Left colon (tissue), 2 donors: ENCODE data around the gene PTPN2. TPM values are rescaled to one million over a fixed set of nuclear protein-coding genes. Genes with fewer than 3 reads are reported as not detected.
"Not testable (repeated sequence)": the region's sequence is repeated elsewhere in the genome, so short reads cannot be mapped to it uniquely, and the experiment has no call there.

Experiments used
- ATAC-seq: fragments of 200-7000 bp; cut with Tn5 transposase; one replicate; pipeline ENCODE4 v1.9.1; 2020; ENCODE audit warnings: mild to moderate bottlenecking, moderate library complexity
- DNase-seq, 2 donors: peaks; one replicate each; pipeline ENCODE4 v3.0.0-alpha.2; 2020
- intact Hi-C, 2 donors: fragments of 100-400 bp; cut with DNase I in 1 of 2; cut with micrococcal nuclease in 1 of 2; formaldehyde crosslinking; loops; one replicate each; pipeline versions ENCODE4 v1.11.2 to v1.14.0; 2022; cut with DNase I, micrococcal nuclease
- total RNA-seq, 2 donors: library from RNA; stranded (reverse); fragmentation: NEBNext Ultra II Directional; extraction: Animal tissue kit (Norgen Biotek cat#: 25700); gene quantifications; one replicate each; pipeline ENCODE4 v1.2.1, GENCODE V29; 2021
- donor health status: DM: no; HTN: no; CAD: no.
- donor health status: DM: yes; HTN: yes; CAD: no.

The PTPN2 gene
- total RNA-seq, 2 donors from 2014 or later = 34.0 to 35.4 TPM

DNA sequence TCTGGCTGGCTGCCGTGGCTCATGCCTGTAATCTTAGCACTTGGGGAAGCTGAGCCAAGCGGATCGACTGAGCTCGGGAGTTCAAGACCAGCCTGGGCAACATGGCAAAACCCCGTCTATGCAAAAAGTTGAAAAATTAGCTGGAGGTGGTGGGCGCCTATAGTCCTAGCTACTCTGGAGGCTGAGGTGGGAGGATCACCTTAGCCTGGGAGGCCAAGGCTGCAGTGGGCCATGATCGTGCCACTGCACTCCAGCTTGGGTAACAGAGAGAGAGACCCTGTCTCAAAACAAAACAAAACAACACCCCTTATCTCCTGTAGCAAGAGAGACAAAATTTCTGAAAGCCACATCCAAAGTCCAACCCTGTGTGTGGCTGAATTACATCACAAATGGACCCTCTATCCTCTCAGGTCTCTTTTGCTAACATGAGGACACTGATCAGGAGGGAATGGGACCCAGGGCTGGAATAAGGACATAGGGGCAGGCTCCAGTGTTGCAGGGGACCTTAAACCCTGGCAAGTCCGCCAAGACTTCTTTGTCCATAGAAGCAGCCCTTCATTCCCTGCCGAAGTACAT lies 116.4 kb downstream of the PTPN2 start:
- intact Hi-C loops = no loop called here
- ATAC-seq = no peak
- no peak for DNase-seq

DNA sequence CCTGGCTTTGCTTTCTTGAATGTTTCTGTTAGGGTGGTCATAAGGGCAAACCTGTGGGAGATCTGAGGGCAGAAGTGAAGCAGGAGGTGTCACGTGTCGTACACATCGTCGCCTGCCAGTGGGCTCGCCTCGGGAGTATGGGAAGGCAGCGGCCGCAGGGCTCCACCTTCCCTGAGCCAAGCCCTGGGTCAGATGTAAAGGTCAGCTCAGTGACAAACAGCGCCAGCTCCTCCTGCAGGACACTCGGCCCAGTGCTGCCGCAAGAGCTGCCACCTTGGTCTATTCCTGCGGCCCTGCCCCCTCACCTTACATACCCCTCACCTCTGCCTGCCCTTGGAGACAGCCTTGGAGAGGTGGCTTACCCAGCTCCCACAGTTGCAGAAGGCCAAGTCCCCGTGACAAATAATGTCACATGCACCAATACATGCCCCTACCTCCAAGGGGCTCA lies 117.0 kb downstream of the PTPN2 start:
- no peak for DNase-seq
- ATAC-seq = no peak
- intact Hi-C loops = no loop called here

DNA sequence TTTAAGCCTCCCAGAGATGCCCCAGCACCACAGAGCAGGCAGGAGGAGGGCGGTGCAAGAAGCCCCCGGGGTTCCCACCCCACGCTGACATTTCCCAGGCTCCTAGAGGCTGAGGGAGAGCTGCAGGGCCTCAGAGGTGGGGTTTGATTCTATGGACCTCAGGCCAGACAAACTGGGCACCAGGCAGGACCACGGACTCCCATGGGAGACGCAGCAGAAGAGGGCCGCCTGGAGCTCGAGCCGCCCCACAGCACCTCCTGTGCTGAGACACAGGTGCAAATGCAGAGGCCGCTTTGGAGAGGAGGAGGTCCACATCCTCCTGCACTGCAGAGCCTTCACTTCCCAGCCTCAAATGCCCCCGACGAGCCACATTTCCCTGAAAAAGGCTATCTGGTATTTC lies 118.5 kb downstream of the PTPN2 start:
- intact Hi-C loops = no loop called here
- no peak for ATAC-seq
- DNase-seq = no peak

DNA sequence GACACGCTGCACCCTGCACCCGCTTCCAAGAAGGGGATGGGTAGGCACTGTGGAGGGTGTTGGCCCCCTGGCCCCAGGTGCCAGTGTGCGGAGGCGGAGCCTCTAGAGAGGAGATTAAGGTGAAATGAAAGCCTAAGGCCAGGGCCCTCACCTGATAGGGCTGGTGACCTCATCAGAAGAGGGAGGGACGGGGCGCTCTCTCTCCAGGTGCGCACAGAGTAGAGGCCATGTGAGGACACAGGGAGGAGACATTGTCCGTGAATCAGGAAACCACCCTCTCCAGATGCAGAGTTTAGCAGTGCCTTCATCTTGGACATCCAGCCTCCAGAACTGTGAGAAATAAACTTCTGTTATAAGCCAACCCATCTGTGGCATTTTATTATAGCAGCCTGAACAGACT lies 118.9 kb downstream of the PTPN2 start:
- intact Hi-C loops = no loop called here
- peak; percentile 98 for ATAC-seq
- peak; percentile 23 to 44 for DNase-seq

DNA sequence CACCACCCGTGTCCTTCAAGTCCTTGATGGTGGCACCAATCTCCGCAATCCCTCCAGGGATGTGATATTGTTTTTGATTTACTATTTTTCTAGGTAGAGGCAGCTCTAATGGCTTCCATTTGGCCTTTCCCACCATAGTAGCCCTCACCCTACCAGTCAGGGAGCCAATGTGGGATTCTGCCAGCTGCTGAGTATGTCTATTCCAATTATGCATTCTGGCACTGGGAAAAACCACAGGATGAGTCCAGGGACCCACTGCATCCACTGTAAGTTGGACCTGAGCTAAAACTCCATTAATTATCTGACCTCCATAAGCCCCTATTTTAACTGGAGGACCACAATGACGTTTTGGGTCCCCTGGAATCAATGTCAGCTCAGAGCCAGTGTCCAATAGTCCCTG lies 125.5 kb downstream of the PTPN2 start:
- ATAC-seq, intact Hi-C loops, DNase-seq: not testable (repeated sequence)

DNA sequence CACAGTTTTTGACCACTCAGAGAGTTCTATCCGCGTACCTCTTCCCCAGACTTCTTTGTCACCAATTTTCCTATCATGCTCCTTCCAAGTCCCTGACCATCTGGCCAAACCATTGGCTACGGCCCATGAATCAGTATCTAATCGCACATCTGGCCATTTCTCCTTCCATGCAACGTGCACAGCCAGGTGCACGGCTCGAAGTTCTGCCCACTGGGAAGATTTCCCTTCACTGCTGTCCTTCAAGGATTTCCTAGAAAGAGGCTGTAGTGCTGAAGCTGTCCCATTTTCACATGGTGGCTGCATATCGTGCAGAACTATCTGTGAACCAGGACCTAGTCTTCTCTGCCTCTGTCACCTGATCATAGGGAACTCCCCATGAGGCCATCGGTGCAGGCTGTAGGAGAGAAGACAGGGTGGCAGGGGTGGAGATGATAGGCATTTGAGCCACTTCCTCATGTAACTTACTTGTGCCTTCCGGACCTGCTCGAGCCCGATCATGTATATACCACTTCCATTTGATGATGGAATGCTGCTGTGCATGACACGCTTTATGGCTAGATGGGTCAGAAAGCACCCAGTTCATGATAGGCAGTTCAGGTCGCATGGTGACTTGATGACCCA lies 127.3 kb downstream of the PTPN2 start:
- intact Hi-C loops, DNase-seq, ATAC-seq: not testable (repeated sequence)

DNA sequence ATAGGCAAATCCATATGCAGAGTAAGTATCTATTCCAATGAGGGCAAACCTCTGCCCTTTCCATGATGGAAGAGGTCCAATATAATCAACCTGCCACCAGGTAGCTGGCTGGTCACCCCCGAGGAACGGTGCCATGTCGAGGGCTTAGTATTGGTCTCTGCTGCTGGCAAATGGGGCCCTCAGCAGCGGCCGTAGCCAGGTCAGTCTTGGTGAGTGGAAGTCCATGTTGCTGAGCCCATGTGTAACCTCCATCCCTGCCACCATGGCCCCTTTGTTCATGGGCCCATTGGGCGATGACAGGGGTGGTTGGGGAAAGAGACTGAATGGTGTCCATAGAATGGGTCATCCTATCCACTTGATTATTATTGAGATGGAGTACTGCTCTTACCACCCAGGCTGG lies 128.4 kb downstream of the PTPN2 start:
- ATAC-seq, intact Hi-C loops, DNase-seq: not testable (repeated sequence)

DNA sequence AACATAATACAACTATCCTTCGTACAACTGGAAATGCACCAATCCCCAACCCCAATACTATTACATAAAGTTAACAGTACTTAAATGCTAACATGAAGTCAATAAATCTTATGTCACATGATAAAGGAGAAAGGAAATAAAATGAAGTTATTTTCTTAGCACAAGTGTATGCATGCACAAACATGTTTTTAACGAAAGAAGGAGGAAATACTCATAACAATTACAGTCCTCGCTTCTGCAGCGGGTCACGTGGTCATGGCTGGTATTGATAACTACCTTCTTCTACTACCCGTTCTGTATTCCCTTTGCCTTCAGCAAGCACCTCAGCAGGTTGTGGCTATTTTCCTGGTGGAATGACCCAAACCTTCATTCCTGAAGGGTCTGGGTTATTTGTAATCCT lies 129.5 kb downstream of the PTPN2 start:
- DNase-seq = no peak
- ATAC-seq = no peak
- intact Hi-C loops = no loop called here

DNA sequence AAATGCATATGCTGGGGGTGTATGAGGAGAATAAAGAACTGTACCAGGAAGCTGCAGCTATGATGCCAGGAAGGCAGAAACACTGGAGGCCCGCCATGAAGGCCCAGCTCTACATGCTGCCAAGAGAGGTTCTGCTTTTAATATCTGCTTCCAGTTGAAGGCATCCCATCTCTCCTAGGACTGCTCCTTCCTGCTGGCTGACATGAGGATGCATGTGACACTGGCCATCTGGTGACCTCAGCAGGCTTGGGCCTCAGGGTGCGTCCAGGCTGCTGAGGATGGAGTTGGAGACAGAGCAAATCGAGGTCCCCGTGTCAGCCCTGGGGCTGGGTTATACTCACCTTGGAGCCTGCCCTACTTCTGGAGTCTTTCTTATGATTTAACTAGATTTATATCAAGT lies 132.1 kb downstream of the PTPN2 start:
- DNase-seq = no peak
- intact Hi-C loops = no loop called here
- ATAC-seq = no peak

DNA sequence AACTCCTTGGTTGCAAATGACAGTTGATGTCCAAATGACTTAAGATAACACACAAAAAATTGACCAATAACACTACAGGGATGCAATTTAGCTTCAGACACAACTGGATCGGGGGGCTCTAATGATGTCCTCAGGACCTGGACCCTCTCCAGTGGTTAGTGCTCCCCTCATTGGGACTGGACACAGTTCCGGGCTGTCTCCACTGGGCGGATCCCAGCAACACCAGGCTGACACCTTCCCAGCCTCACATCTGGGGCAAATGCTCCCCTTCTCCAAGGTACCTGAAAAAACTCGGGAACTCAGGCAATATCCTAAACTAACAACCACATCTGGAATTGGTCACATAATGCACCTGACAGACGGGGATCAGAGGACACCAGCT lies 132.5 kb downstream of the PTPN2 start:
- DNase-seq = no peak
- intact Hi-C loops = no loop called here
- ATAC-seq = no peak

DNA sequence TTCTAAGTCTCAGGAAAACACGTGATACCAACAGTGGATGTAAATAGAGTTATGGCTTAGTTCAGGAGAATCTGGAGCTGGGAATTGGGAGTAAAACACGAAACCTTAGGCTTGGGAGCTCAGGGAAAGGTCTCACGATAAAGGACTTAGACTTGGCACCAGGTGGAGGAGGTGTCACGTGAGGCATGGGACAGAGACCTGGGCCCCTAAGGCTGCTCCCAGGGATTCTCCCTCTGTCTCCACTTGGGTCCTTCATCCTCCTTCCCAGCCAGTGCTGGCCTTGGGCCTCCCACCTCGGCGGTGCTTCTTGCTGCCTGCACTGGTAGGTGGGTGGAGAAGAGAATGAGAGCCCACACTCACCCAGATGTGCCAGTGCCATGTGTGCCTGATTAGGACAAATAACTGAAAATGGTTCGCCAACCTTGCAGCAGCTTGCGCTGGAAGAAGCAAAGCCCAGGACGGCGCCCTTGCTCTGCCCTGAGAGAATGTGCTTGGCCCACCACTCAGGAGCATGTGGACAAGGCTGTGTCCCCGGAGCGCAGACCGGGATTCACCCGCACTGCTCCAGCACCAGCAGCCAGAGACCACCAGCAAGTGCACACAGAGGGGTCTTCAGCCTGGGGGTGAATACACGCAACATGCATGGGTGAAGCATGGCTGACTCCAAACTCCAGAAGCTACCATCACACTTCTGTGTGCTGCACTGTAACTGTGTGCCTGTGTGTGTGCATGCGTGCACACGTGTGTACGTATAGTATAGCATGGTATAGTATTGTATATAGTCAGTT lies 133.1 kb downstream of the PTPN2 start:
- ATAC-seq (no peak), DNase-seq (no peak)
- intact Hi-C loops = no loop called here

DNA sequence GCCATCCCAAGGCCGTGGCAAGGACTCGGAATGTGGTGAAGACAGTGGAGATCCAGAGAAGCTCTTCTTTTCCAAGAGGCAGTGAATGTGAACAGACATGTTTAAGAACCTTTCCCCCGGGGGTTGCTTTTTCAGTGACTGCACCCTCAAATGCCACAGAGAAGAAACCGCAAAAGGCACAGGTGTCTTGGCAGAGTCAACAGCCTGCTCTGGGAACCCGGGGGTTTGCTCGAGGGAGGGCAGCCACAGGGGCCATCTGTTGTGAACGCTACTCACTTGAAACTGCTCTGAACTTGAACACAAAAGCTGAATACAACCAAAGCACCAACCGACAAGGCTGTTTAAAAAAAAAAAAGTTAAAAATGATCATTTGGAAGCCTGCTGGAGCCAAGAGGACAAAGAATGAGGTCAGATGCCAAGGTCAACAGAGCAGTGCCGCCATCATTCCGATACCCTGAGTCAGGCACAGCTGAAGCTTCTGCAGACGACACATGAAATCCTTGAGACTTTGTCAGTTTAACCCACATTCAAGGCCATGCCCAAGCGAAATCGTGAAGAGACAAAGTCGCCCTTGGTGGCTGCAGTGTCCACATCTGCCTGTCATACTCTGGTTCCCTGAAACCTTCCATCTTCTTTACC lies 133.8 kb downstream of the PTPN2 start:
- no peak for ATAC-seq

DNA sequence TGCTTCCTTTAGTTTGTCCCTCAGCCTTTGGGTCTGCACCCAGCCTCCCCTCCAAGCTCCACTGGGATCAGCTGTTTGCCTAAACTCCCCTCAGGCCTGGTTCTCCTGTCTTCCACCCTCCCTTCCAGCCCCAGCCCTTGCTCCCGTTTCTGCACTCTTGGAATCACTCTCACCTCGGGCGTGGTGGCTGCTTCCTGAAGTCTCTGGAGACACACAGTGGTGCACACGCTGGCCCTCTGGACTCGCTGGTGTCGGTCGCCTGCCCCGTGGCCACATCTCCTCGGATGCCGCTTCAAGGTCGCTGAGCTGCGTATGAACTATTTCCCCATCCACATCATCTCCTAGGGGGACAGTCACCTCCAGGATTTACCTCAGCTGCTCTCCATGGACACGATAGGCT lies 134.9 kb downstream of the PTPN2 start:
- intact Hi-C loops = loop anchor here in 1 of 2 donors (10.0 kb wide), 1 partner anchor 146 kb away; no protein-coding TSS in a partner anchor
- no peak for ATAC-seq
- no peak for DNase-seq

More for the DNA sequence above, 133.8 kb downstream of the PTPN2 start:
- no peak for DNase-seq
- intact Hi-C loops = no loop called here

DNA sequence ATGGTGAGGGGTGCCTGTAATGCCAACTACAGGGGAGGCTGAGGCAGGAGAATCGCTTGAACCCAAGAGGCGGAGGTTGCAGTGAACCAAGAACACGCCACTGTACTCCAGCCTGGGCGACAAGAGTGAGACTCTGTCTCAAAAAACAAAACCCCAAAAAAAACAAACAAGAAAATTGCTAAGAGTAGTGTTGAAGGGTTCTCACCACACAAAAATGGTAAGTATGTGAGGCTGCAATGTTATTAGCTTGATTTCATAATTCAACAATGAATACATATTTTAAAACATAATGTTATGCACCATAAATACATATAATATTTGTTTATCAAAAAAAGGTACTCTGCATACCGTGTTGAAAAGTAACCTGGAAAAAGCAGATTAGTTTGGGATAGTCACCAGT lies 135.4 kb downstream of the PTPN2 start:
- intact Hi-C loops = loop anchor here in 1 of 2 donors (10.0 kb wide), 1 partner anchor 146 kb away; no protein-coding TSS in a partner anchor
- DNase-seq (no peak), ATAC-seq (no peak)

DNA sequence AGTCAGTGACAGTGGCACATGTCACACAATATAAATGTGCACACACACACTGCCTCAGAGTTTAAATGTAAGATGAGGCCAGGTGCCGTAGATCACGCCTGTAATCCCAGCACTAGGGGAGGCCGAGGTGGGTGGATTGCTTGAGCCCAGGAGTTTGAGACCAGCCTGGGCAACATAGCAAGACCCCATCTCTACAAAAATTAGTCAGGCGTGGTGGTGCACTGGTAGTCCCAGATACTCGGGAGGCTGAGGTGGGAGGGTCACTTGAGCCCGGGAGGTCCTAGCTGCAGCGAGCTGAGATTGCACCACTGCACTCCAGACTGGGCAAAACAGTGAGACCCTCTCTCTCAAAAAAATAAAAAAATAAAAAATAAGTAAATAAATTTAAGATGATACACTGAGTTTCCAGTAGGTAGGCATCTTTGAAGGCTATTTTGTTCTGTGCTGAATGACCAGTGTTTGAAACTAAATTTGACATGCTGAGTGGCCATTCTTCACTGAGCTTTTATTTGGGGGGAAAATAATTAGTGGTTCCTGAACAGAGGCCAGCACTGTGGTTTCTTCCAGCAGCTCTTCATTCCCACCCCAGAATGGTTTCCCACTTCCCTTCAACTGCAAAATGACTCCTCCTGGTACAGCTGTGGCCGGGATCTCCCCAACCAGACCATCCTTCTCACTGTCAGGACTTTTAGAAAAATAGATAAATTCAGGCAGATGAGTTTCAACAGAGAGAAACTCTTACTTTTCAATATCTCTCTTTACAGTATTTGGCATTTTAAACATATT lies 136.3 kb downstream of the PTPN2 start:
- ATAC-seq = no peak
- no peak for DNase-seq
- intact Hi-C loops = loop anchor here in 1 of 2 donors (10.0 kb wide), 1 partner anchor 147 kb away; no protein-coding TSS in a partner anchor

DNA sequence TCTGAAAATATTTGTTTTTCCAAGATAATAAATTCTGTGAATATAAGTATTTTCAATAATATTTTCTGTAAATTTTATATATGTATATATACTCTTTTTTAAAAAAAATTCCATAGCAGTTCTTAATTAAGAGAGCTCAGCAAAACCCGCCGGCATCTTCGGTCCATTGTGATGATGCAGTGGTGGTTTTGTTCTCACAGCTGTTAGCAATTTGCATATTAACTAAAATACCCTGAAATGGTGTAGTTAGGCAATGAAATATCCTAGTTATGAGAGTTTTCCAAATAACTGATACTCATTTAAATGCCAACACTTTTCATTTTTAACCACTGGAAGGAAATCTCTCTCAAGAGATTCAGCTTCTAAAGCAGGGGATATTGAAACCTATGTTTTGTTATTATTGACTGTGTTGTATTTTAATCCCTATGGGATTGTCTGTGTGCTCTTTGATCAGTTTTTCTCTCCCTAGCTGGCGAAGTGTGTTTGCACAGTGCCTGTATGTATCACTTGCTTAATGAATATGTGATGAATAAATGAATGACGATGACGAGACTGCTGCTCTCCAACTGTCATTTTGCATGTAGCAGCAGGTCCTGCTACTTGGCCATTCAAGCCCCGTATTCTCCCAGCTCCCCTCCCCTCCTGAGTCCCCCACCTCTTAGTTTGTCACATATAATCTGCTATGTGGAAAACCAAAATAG lies 138.8 kb downstream of the PTPN2 start:
- ATAC-seq (no peak), DNase-seq (no peak)
- intact Hi-C loops = loop anchor here in 1 of 2 donors (10.0 kb wide), 1 partner anchor 150 kb away; no protein-coding TSS in a partner anchor

DNA sequence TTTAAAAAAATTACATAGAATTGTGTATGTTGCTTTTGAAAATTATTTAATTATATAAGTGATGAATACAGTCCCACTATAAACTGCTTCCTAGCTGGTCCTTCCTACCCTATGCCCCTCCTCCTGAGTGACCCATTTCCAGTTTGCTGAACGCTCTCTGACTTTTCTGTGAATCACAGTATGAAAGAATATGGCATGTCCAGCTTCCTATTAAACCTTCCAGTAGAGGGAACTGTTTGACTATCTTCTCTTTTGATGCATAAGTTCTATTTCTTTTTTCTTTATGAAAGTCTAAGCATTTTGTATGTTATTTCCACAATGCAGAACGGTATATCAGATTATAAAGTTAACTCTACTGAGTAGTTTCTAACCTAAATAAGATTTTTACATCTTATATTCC lies 139.9 kb downstream of the PTPN2 start:
- no peak for DNase-seq
- intact Hi-C loops = loop anchor here in 1 of 2 donors (10.0 kb wide), 1 partner anchor 151 kb away; no protein-coding TSS in a partner anchor
- ATAC-seq = peak; percentile 63

DNA sequence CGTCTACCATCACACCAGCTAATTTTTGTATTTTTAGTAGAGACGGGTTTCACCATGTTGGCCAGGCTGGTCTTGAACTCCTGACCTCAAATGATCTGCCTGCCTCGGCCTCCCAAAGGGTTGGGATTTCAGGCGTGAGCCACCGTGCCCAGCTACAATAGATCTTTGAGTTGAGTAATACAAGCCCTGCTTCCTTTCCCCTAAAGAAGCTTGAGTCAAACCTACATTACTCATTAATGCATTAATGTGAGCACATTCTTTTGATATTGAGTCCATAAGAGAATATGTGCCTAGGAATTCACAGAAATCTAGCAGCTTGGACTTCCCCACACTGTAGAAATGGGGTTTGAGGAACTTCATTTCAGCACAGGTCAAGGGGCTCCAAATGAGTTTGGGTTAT lies 141.6 kb downstream of the PTPN2 start:
- intact Hi-C loops = loop anchor here in 1 of 2 donors (10.0 kb wide), 1 partner anchor 152 kb away; no protein-coding TSS in a partner anchor
- no peak for DNase-seq
- no peak for ATAC-seq
